ENCODE results near the gene DVL1. TPM values are rescaled to one million over a fixed set of nuclear protein-coding genes. Genes with fewer than 3 reads are reported as not detected.

DVL1 gene
- total RNA-seq, 6 experiments from 2014 or later = 73.8 to 96.6 (median 74.5) TPM

DNA sequence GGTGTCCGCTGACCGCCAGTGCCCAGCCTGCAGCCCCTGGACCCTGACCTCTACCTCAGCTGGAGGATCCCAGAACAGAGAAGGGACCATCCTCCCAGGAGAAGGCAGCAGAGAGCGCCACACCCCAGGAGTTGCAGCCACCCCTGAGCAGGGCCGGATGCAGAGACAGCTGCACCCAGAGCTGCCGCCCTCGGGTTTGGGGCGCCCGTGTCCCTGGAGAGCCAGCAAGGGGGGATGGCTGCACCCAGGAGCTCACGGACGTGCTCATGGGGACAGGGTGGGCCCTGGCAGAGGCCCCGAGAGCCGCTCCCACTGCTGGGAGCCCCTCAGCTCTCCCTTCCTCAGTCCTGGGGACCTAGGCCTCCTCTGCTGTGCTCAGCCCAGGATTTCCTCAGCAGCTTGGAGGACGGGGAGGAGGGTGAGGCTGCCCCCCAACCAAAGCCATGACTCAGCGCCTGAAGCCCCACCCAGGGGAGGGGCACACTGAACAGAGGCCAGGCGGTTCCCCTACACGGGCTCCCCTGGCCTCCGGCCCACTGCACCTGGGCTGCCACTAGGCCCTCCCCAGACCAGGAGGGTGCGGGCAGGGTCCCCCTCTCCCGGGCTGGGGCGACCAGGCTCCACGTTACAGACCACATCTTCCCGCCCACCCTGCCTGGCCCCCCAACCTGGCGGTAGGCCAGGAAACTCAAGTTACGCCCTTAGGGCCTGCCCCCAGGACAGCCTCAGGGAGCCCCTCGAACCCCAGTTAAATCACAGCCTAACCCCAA, 43.7 kb downstream of the DVL1 start:
- peaks cover 26% of the 10 kb centered on the region for H3K4me1 Mint-ChIP-seq (ENCODE audit: low read depth)
- no peaks in the 10 kb centered on the region for H3K9me3 Mint-ChIP-seq
- peak; percentile 31; the same call in 1 of the 2 replicates for TF ChIP-seq CTCF (IDR thresholded peaks at IDR 0.05)
- no peaks in the 10 kb centered on the region for H3K36me3 Mint-ChIP-seq (ENCODE audit: low read depth)
- DNase-seq = peak; percentile 62
- H3K4me3 Mint-ChIP-seq = peak overlapping the region; percentile 94
- H3K27ac Mint-ChIP-seq = peak overlapping the region; percentile 87
- peaks cover 1% of the 10 kb centered on the region for H3K27me3 Mint-ChIP-seq (ENCODE audit: insufficient read depth)

- peaks cover 3% of the 10 kb centered on the region for H3K27me3 Mint-ChIP-seq (ENCODE audit: insufficient read depth)
- H3K9me3 Mint-ChIP-seq = no peaks in the 10 kb centered on the region
- H3K4me3 Mint-ChIP-seq = peak overlapping the region; percentile 94
- DNase-seq = peak; percentile 74
- 0 out of 2 replicates have a peak, but pooled peaks have one; percentile 9 for TF ChIP-seq CTCF (IDR thresholded peaks at IDR 0.05)
- peak overlapping the region; percentile 87 for H3K27ac Mint-ChIP-seq
- no peaks in the 10 kb centered on the region for H3K36me3 Mint-ChIP-seq (ENCODE audit: low read depth)
- H3K4me1 Mint-ChIP-seq (ENCODE audit: low read depth) = peaks cover 26% of the 10 kb centered on the region
Observed at GRCh38 chr1:1304331-1305299, 44.6 kb downstream of the DVL1 start.

DNA sequence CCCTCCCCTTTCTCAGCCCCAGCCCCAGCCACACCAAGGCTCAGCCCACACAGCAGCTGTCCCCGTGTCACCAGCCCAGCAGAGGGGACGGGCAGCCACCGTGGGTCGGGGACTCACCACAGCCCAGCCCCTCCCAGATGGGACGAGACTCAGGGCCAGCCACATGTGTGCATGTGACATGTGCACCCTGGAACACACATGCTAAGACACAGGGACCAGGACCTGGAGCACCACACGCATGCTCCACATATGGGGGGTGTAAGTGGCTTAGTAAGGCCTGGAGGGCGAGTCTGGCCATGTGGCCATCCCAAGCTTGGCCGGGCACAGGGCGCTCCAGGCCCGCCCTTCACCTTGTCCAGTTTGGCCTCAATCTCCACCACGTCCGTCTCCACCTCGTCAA, 45.5 kb downstream of the DVL1 start:
- Mint-ChIP-seq H3K27me3 (ENCODE audit: insufficient read depth) (peaks cover 3% of the 10 kb centered on the region), H3K4me1 (ENCODE audit: low read depth) (peaks cover 26% of the 10 kb centered on the region), H3K4me3 (no peak overlapping the region), H3K9me3 (no peaks in the 10 kb centered on the region), H3K27ac (0 out of 2 replicates have a peak overlapping the region, but pooled peaks have one; percentile 7), H3K36me3 (ENCODE audit: low read depth) (no peaks in the 10 kb centered on the region)
- DNase-seq = no peak
- no peak for TF ChIP-seq CTCF (IDR thresholded peaks at IDR 0.05)

- Mint-ChIP-seq H3K27ac (no peak overlapping the region), H3K9me3 (no peaks in the 10 kb centered on the region), H3K36me3 (ENCODE audit: low read depth) (no peaks in the 10 kb centered on the region), H3K27me3 (ENCODE audit: insufficient read depth) (peaks cover 3% of the 10 kb centered on the region), H3K4me3 (no peak overlapping the region), H3K4me1 (ENCODE audit: low read depth) (peaks cover 26% of the 10 kb centered on the region)
- no peak for DNase-seq
- no peak for TF ChIP-seq CTCF (IDR thresholded peaks at IDR 0.05)
Observed at GRCh38 chr1:1302951-1303509, 46.2 kb downstream of the DVL1 start.

DNA sequence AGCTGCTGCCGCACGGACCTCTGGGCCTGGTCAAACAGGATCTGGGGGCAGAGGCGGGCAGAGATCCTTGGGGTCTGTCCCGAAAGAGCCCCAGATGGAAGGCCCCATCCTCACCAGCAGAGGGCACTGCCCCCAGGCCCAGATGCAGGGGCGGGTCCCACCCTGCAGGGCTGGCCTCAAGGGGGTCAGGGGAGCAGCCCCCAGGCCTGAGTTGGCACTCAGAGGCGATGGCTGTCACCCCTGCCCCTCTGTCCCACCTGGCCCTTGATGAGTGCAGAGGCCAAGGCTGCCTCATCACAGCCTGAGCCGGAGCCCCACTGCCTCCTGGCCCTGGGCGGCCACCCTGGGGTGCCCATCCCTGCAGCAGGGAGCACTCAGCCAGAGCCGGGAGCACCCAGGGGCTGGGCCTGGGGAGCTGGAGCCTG, 47.2 kb downstream of the DVL1 start:
- H3K27me3 Mint-ChIP-seq (ENCODE audit: insufficient read depth) = peaks cover 3% of the 10 kb centered on the region
- H3K9me3 Mint-ChIP-seq = no peaks in the 10 kb centered on the region
- no peaks in the 10 kb centered on the region for H3K36me3 Mint-ChIP-seq (ENCODE audit: low read depth)
- H3K27ac Mint-ChIP-seq = no peak overlapping the region
- no peak for DNase-seq
- peaks cover 24% of the 10 kb centered on the region for H3K4me1 Mint-ChIP-seq (ENCODE audit: low read depth)
- TF ChIP-seq CTCF (IDR thresholded peaks at IDR 0.05) = peak; percentile 77
- H3K4me3 Mint-ChIP-seq = no peak overlapping the region
